ENCODE measurements around the gene ROBO2.

Gene ROBO2

GRCh38 chr3:77590191-77590590, 550.3 kb downstream of the ROBO2 start:
- no peak for DNase-seq (ENCODE audit: low spot score)

- no peak for DNase-seq (ENCODE audit: low spot score)
Measured at GRCh38 chr3:77595371-77595870, 555.5 kb downstream of the ROBO2 start.

DNA sequence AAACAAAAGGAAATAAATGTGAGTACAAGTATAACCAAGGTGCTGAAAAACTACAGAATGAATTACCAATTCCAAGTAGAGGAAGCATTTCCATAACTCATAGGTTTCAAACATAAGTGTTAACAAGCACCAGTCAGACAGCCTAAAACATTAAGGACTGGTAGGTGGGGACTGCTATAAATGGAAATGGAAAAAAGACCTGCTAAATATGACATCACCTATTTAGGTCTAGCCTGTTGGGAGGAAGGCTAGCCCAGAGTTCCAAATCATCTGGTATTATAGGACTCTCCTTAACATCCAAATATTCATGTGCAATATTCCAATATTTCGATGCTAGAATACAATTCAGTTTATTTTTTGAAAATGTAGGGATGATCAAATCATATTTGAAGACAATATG, 560.0 kb downstream of the ROBO2 start:
- no peak for DNase-seq (ENCODE audit: low spot score)

DNA sequence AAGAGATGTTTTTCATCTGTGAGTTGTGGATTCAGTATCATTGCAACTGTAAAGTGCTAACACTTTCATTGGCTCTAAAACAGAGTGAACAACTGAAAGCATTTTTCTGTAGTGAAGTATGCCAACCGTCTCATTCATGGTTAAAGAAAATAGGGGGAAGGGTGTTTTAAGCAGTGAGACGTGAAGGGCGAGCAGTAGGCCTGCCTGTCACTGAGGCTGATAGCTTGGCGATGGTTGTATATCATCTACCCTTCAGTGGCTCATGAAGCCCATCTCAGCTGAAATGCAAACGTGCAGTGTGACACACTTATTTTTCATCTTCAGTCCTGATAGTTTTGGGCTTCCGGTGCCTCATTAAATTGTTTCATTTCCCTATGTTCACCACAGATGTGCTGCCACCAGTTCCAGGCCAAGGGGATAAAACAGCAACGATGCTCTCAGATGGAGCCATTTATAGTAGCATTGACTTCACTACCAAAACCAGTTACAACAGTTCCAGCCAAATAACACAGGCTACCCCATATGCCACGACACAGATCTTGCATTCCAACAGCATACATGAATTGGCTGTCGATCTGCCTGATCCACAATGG, 562.0 kb downstream of the ROBO2 start:
- DNase-seq (ENCODE audit: low spot score): no peak

GRCh38 chr3:77602722-77603121, 562.8 kb downstream of the ROBO2 start:
- DNase-seq (ENCODE audit: low spot score): no peak

GRCh38 chr3:77605308-77605707, 565.4 kb downstream of the ROBO2 start:
- DNase-seq (ENCODE audit: low spot score): no peak

- DNase-seq (ENCODE audit: low spot score): no peak
Measured at GRCh38 chr3:77605865-77606264, 566.0 kb downstream of the ROBO2 start.

- DNase-seq (ENCODE audit: low spot score): no peak
Measured at GRCh38 chr3:77606372-77606771, 566.5 kb downstream of the ROBO2 start.

DNA sequence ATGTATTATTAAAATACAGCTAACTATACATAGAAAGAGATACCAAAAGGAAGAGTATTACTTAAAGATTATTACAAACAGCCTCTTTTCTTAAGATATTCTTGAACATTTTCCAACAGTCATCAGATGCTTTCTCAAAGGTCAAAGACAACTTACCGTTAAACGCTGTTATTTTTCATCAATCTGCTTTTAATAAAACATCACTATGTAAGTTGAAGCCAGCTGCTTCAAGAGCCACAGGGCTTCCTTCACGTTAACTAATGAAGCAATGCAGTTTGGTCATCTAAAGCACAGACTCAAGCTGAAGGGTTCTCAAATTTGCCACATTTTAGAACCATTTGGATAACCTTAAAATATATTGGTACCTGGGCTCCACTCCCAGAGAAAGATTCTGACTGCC, 578.8 kb downstream of the ROBO2 start:
- DNase-seq (ENCODE audit: low spot score): no peak

DNA sequence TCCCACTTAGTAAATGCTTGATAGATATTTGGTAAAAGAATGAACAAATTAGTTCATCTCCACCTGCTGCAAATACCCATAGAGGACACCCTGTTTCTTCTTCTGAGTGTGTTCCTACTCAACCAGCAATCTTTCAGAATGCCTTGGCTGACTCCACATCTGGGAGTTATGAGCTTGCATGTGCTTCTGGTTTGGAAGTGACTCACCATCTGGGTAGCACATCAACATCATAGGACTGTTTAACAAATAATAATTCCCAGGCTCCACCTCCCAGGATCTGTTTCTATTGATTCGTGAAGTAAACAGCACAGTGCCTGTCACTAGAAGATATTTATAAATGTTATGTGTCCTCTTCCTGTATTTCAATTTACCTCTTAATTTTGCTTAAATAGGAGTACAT, 580.1 kb downstream of the ROBO2 start:
- DNase-seq (ENCODE audit: low spot score): no peak

GRCh38 chr3:77623500-77623899, 583.6 kb downstream of the ROBO2 start:
- no peak for DNase-seq (ENCODE audit: low spot score)

- DNase-seq (ENCODE audit: low spot score): no peak
Measured at GRCh38 chr3:77626157-77626556, 586.3 kb downstream of the ROBO2 start.

DNA sequence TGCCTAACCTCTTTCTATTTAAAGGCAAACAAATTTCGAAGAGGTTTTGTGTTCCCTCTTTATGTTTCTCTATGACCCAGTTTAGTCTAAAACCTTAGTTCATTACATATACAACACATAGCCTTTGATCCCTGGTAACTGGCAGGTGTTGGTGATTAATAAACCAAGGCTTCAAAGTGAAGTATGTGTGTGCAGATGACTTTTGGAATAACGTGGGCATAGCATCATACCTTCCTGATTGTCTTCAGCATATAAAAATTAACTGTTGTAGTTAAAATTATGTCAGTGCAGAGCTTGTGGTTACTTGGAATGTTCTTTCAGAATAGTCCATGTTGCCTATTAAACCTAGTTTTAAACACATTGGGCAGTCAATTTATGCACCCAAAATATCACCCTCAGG, 608.3 kb downstream of the ROBO2 start:
- DNase-seq (ENCODE audit: low spot score): no peak

GRCh38 chr3:77648664-77649063, 608.8 kb downstream of the ROBO2 start:
- DNase-seq (ENCODE audit: low spot score): no peak

GRCh38 chr3:77652624-77653023, 612.7 kb downstream of the ROBO2 start:
- DNase-seq (ENCODE audit: low spot score): no peak

- DNase-seq (ENCODE audit: low spot score): no peak
Measured at GRCh38 chr3:77655396-77655795, 615.5 kb downstream of the ROBO2 start.

GRCh38 chr3:77660718-77661117, 620.8 kb downstream of the ROBO2 start:
- no peak for DNase-seq (ENCODE audit: low spot score)

GRCh38 chr3:77667901-77668300, 628.0 kb downstream of the ROBO2 start:
- no peak for DNase-seq (ENCODE audit: low spot score)

- no peak for DNase-seq (ENCODE audit: low spot score)
Measured at GRCh38 chr3:77668376-77668775, 628.5 kb downstream of the ROBO2 start.

GRCh38 chr3:77672016-77672415, 632.1 kb downstream of the ROBO2 start:
- DNase-seq (ENCODE audit: low spot score): no peak

DNA sequence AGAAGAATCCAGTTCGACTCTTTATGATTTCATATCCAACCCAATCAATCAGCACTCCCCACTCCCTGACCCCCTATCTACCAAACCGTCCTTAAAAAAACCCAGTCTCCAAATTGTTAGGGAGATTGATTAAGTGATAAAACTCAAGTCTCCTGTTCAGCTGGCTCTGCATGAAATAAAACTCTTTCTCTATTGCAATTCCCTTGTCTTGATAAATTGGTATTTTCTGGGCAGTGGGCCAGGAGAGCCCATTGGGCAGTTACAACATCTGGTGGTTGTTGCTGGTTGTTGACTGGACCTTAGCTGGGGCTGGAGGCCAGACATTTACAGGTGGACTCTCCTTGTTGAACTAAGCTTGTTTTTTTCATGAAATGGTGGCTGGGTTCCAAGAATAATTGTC, 642.3 kb downstream of the ROBO2 start:
- DNase-seq (ENCODE audit: low spot score): no peak

DNA sequence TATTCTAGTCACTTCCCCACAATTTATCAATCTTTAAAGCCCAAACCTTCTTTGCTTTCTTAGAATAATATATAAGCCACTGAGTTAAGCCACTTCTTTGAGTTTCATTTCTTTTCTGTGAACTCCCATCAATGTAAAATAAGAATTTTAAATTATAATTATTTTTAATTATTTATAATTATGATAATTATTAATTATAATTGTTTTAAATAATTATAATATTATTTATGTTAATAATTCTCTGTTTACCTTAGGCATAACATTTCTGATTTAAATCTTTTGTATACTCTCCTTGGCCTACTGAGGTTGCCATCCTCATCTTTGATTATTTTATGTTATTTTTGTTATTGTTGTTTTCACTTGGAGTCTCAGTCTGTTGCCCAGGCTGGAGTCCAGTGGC, 644.2 kb downstream of the ROBO2 start:
- DNase-seq (ENCODE audit: low spot score): no peak

DNA sequence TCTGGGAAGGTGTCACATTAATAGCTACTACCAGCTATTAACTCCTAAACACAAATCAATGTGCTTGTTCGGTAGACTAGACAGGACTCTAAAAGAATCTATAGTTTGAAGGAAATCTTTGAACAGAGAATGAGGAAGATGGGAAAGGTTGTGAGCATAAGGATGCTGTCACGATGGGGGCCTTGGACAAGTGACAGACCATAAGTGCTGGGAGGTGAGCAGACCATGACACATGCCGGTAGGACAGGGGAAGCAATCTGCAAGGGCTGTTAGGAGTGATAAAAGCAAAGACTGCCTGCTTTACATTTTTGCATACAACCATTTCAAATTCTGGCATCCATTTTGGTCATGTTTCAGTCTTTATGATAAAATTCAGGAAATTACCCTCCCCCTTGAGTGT, 645.8 kb downstream of the ROBO2 start:
- no peak for DNase-seq (ENCODE audit: low spot score)

DNA sequence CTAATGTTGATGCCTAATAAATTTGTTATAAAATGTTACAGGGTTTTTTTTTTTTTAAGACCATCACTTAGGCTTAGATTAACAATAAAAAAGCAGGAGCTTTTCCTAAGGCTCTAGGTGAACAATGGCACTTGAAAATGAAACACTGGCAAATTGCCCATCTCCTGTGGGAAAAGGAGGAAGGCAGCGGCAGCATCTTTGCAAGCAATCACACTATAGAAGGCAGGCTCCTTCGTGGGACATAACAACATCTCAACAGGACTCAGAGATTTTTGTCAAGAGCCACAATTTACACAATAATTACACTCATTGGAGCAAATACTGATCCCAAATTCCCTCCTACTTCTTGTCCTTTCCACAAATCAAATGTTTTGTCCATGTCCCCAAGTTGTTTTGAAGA, 646.7 kb downstream of the ROBO2 start:
- no peak for DNase-seq (ENCODE audit: low spot score)

DNA sequence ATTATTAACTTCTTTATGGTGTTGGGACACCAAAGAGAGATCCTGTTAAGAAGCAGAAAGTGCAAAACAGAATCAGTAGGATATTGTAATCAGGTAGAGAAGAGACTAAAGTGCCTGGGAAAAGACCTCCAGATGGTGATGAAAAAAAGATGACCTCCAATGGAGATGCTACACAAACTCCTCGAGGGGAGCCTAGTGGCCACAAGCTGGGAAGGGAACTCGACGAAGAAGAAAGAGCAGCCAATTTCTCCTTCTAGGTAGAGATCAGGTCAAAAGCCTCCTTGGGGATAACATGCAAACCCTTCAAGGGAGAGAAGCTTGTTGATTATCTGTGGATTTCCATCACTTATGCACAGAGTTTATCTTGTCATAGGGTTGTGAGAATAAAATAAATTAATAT, 647.6 kb downstream of the ROBO2 start:
- DNase-seq (ENCODE audit: low spot score): no peak

All from pons (tissue), 1 donor.